HG03565 (cell line): ENCODE data around the gene MOSMO.

Experiments used
- ATAC-seq: cut with Tn5 transposase; IDR thresholded peaks from one replicate; pipeline ENCODE4 v1.9.1; 2021; ENCODE audit warnings: mild to moderate bottlenecking, moderate library complexity; ENCODE audit not compliant: unreplicated experiment

MOSMO gene

GRCh38 chr16:22130528-22130927 is 122.6 kb downstream of the MOSMO start:
- no peak for ATAC-seq

GRCh38 chr16:22132801-22133200 is 124.9 kb downstream of the MOSMO start:
- no peak for ATAC-seq
